Dermis blood vessel endothelial cell (primary cell): ENCODE data around the gene LYZL4. TPM values are rescaled to one million over a fixed set of nuclear protein-coding genes. Genes with fewer than 3 reads are reported as not detected.
A peak's percentile ranks its signal among the peaks of the same experiment; 100 is the strongest.

Experiments
- DNase-seq: peaks from one replicate; pipeline ENCODE4 v3.0.0; 2010
- total RNA-seq: library from RNA; depleted of rRNA; stranded (reverse); fragments of >200 nt; gene quantifications from 2 replicates; pipeline ENCODE4 v1.2.3, GENCODE V29; 2014

Gene LYZL4
- total RNA-seq, 1 donor from 2014 or later = not detected

DNA sequence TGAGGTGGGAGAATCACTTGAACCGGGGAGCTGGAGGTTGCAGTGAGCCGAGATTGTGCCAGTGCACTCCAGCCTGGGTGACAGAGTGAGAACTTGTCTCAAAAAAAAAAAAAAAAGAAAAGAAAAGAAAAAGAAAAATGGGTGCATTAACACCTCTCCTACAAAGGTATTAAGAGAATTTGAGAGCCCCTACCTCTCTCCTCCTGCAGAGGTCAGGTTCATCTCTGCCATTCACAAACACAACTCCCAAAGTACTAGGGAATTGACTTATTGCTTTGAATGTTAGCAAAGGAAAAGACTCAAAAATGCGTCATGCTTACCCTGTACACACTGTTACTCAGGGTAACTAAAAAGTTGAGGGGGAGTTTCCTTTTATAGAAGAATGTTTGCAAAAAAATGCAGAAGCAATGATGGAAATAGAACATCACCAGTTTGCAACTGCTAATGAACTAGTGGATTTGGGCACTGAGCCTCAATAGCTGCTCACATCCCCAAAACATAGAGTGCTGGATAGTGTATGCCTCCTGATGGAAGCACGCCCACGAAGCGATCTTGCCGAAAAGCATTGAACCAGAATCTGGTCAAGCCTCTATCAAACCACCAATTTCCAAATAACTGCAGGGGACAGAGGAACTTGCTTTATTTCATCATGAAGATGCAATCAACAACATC lies 15.5 kb upstream of the LYZL4 start:
- DNase-seq = no peak

DNA sequence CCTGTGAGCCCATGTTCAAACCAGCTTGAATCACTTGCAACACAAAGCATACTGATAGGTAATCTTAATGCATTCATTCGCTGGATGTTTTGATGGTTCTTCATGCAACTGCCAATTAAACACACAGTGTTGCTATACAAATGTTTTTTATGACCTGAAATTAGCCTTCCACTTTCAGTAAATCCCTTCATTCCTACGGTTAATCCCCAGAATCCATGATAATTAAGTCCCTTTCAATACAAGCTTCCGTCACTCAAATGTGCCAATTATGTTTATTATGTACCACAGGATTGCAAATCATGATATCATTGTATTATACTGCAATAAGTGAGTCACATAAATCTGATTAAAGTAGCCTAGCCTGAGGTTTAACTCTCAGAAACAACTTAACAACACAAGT lies 14.5 kb upstream of the LYZL4 start:
- DNase-seq = no peak

GRCh38 chr3:42421818-42422796 lies 11.7 kb upstream of the LYZL4 start:
- no peak for DNase-seq

DNA sequence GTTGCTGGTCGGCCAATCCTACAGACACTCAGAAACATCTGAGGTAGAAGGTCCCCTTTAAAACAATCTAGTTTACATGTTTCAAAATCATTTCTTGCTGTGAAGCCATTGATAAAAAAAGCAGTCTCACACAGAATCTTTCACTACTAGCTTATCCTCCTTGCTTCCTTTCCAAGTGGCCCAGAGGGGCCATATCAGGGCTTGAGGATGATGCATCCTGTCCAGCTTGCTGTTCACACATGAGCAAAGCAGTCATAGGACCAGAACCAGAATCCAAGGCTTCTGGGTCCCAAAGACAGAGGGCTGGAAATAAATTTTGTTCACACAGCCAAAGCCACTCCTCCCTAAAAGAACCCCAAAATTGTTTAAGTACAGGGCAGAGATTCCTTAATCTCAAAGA lies 9.2 kb upstream of the LYZL4 start:
- DNase-seq = no peak

DNA sequence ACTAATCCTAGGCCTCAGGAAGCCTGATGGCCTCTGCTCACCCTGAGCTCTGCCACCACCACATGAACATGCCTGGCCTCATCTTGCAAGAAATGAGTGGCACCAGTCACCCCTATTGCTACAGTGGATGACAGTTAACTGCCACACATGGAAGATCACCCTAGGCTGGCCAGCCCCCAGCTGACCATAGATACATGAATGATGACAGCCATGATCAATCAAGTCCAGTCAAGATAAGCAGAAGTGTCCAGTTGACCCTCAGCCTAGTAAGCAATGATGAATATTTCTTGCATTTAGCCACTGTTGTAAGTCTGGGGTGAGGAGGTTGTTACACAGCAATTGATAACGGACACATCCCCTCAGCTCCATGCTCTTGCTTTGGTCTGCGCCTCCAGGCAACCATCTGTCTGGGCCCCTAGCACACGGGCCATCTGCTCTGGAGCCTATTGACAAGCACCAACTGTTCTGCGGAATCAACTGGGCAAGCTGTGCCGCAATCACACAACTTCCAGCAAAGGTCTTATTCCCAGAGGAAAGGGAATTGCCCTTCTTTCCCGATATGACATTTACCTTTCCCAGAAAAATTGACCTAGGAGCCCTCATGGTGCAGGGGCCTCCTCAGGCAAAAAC lies 2.2 kb upstream of the LYZL4 start:
- DNase-seq = no peak

DNA sequence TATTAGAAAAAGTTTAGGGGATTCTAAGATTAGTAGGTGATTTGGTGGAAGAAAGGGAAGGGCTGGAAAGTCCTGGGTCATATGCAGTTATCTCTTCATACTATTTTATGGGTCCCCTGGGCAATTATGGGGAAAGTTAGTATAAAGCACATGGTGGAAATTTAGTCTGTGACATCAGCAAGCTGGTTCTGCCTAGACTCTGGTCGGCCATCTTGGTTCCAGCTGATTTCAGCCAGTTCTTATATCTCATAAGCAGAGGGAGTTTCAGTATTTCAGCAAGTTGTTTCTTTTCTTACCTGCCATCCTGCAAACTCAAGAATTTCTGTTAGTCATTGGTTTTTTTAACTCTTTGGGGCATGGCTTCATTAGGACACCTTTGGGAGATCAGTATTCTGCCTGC lies 1.0 kb upstream of the LYZL4 start:
- no peak for DNase-seq

DNA sequence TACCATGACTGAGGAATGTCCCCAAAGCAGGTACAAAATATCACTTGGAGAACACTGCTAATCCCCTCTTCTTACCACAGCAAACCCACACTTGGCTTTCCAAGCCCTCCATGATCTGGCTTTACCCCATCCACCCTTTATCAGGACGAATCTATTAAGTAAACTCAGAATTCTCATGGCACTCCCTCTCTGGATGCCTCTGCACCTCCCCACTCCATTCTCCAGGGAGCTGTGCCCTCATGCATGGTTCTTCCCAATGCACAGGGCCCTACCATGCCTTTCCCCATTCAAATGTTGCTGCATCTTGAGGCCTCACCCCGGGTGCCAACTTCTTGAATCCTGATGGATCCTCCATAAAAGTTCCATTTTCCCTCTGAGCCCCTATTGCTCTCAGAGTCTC lies 2.3 kb downstream of the LYZL4 start:
- DNase-seq = no peak

- no peak for DNase-seq
These were observed 3.5 kb downstream of the LYZL4 start for GRCh38 chr3:42406727-42407450.

GRCh38 chr3:42405857-42406256 lies 4.6 kb downstream of the LYZL4 start:
- DNase-seq = no peak

DNA sequence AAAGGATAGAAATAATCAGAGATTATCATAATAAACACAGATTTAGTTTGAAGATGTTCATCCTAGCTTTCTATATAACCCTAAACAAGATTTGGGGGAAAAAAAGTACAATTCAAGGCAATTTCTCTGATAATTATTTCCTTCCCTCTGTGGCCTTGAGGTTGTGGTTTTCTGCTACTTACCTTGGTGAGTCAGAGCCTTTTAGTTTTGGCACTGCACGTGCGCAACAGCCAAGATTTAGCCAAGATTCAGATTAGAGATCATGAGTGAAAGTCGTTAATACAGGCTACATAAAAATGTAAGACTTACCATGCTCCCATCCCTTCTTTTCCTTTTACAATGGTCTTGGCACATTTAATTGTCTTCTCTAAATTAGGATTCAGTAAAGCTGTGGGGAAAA lies 6.7 kb downstream of the LYZL4 start:
- DNase-seq = no peak

DNA sequence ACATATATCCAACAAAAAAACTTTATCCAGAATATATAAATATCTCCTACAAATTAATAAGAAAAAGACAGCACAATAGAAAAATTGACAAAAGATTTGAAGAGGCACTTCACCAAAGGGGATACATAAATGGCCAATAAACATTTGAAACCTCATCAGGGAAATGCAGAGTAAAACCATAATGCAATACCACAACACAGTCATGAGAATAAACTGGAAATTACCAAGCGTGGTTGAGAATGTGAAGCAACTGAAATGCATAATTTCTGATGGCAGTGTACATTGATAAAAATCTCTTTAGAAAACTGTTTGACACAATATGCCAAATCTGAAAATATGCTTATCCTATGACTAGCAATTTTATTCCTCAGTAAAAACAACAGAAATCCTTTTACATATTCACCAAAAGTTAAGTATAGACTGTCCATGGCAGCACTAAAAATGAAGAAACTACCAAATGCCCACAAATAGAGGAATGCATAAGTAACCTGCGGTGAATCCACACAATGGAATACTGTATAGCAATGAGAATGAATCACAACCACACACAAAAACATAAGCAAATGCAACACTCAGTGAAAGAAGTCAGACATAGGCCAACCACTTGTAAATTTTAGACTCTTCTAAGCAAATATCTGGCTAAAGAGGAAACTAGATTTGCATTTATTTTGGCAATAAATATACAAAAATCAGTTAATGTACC lies 7.9 kb downstream of the LYZL4 start:
- DNase-seq = no peak

- no peak for DNase-seq
These were observed 12.3 kb downstream of the LYZL4 start for GRCh38 chr3:42398080-42398479.

GRCh38 chr3:42397644-42398043 lies 12.8 kb downstream of the LYZL4 start:
- DNase-seq = no peak

DNA sequence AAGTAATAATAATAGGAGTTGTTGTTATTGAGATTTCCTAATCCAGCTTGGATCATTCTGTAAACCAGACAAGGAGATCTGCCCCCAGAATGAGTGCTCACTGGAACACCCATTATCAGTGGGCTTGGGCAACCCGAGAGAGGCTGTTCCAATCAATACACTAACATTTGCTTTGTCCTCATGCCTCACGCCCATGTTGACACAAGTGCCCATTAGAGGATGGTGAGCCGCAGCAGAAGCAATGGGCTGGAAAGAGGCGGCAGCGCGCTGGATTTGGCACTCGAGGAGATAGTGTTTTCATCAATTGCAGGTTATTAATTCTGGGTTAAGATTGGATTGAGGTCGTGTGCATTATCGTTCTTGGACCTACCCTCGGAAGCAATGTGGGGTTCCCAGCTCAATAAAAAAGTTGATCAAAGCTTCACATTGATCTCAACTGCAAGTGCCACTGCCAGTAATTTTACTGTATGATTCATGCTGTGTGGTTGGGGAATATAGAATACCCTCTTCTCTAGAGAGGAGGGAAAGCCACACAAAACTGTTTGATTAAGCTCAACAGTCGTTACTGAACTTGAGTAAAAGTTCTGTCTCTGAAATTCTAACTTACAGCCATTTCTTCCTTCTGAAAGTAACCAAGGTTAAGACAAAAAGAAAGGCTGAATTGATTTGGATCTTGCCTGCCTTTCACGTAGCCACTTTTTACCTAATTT lies 15.7 kb downstream of the LYZL4 start:
- no peak for DNase-seq

GRCh38 chr3:42387802-42388651 lies 22.4 kb downstream of the LYZL4 start:
- DNase-seq = peak; percentile 45

DNA sequence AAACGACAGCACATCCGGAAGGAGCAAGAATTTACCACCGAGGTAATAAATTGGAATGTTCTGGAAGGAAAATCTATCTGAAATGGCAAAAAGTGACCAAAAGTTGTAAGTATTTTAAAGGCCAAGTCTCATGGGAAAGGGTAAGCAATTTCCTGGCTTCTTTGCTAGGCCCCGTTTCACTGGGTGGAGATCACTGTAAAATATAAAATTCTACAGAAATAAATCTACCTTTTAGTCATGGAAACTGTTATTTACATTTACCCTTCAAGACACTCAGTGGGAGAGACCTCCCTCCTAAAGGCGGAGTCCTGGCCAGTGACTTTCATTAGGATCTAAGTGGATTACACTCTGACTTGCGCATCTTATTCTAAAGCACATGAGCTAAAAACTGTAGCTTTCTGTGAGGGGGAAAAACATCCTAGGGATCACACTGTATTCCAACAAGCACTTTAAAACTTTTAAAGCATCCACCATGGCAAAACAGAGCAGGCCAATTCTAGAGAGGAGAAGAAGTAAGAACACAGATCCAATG lies 28.8 kb downstream of the LYZL4 start:
- DNase-seq = no peak

DNA sequence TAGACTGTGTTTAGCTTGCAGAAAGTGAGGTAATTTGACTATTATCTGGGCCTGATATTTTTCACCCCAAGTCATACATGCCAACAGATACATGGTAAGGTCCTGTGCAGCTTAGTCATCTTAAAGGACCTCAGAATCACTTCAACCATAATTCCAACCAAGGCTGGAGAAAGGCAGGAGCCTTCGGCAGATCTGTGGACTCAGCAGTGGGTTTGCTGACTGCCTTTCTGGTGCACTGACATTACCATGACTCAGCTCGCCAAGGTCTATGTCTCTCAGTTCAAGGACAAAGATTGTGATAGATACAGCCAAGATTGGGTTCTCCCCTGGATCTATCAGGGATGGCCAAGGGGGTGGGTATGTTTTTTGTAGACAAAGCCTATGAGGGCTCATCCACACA lies 32.7 kb downstream of the LYZL4 start:
- no peak for DNase-seq

DNA sequence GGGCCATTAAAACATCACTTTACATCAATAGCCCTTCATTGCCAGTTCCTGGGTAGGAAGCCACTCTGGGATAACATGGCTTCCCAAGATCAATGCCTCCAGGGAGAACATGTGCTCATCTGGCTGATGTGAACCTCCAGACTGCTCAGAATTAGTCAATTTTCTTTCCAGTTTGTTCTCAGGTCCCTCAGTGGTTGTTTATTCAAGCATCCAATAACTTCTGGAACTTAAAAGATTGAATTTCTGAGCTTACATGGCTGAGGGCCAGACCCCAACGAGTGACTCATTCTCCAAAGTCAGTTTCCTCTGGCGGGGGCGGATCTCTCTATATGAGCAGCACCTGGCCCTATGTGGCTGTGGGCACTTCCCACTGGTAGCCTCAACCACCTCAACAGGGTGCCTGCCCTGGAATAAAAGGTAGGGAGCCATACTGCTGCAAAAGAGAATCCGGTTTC lies 34.0 kb downstream of the LYZL4 start:
- DNase-seq = peak; percentile 56

GRCh38 chr3:42375121-42375800 lies 35.1 kb downstream of the LYZL4 start:
- DNase-seq = no peak

GRCh38 chr3:42371776-42372175 lies 38.6 kb downstream of the LYZL4 start:
- DNase-seq = no peak
